Amygdala (tissue), 56 donors: ENCODE results near the gene EFCAB14.
"Not testable (repeated sequence)": the region's sequence is repeated elsewhere in the genome, so short reads cannot be mapped to it uniquely, and the experiment has no call there.

ENCODE experiments used
- DNase-seq, 56 donors: peaks; one replicate each; lab custom pipeline; 2025; lab: John Stamatoyannopoulos, UW

EFCAB14 gene

DNA sequence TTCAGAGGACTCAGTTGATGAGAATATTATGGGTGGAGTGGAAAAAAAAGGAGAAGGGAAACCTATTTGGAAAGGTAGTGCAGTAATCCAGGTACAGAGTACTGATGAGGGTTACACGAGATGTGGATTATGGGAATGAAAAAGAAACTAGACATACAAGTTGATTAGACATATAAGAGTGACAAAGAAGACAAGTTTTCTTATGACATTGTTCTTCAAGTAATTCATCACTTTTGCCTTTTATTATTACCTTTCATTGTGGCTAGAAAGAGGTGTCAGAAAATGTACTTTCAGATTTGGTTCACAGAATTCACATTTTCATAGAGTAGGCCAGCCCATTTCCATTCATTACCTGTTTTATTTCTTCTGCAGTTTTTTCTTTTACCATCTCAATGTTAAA, 61.1 kb downstream of the EFCAB14 start:
- no peak for DNase-seq

DNA sequence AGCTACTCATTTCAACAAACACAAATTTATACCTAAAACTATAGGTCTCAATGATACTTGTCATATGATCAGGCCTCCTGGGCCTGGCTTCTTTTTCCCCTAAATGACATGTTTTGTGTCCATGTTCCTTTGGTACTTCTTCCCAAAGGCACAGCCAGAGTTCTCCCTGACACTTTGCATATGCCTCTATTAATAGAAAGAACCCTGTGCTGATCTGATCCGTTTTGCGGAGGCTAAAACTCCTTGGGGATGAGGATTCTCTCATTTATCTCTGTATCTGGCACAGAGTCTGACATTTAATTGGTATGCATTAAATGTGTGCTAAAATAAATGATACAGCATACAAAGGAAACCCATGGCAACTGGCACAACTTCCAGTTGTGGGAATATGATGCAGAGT, 62.3 kb downstream of the EFCAB14 start:
- no peak for DNase-seq

DNA sequence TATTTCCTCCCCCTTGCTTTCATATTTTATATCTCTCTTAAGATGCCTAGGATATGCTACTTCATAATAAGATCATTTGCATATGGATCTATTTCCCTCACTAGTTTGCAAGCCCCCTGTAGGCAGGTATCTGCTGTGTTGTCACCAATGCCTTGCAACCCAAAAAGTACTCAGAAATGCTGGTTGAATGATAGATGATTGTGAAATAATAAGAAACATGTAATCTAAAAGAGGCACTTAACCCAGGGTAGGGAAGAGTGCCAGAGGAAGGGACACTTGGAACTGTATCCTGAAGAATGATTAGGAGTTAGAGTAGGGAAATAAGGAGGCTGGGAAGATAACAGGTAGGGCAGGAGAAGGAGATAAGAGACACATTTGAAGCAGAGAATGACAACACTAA, 63.1 kb downstream of the EFCAB14 start:
- no peak for DNase-seq

DNA sequence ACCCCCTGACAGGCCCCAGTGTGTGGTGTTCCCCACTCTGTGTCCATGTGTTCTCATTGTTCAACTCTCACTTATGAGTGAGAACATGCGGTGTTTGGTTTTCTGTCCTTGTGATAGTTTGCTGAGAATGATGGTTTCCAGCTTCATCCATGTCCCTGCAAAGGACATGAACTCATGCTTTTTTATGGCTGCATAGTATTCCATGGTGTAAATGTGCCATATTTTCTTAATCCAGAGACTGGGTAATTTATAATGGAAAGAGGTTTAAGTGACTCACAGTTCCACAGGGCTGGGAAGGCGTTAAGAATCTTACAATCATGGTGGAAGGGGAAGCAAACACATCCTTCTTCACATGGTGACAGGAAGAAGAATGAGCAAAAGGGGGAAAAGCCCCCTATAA, 64.2 kb downstream of the EFCAB14 start:
- not testable (repeated sequence) for DNase-seq

DNA sequence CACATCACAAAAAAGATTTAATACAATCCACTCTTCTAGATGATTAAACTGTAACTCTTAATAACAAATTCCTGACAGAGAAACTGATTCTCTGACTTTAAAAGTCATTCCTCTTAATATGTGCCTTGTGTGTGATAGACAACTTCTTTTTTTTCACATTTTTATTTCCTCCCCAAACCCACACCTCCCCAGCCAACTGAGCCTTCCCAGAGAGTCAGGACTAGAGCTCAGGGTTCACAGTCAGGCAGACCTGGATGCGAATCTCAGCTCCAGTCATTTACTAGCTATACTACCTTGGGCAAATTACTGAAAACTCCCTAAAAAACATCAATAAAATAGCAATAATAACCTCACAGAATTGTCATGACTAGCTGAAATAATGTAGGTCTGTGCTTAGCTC, 64.9 kb downstream of the EFCAB14 start:
- DNase-seq = no peak

DNA sequence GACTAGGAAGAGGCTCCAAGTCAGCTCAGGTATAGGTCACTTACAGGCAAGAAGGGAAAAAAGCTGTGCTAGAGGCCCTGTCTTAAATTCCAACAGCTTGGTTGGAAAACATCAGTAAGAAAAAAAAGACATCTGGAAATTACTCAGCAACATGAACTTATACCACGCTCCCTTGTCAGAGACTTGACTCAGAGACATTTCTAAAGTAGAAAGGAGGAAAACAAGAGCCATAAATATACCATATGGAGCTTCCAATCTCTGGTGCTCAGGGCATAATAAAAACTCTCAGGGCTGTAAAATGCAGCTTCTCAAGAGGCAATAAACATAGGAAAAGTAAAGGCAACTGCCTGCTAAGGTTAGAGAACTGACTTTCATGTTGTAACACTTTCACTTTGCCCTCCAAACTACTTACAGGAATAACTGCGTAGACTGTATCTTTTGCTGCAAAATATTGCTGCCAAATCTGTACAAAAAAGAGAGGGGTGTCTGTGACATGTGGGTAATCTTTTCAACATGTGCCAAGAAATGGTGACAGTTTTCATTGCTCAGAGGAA, 65.4 kb downstream of the EFCAB14 start:
- DNase-seq = no peak

DNA sequence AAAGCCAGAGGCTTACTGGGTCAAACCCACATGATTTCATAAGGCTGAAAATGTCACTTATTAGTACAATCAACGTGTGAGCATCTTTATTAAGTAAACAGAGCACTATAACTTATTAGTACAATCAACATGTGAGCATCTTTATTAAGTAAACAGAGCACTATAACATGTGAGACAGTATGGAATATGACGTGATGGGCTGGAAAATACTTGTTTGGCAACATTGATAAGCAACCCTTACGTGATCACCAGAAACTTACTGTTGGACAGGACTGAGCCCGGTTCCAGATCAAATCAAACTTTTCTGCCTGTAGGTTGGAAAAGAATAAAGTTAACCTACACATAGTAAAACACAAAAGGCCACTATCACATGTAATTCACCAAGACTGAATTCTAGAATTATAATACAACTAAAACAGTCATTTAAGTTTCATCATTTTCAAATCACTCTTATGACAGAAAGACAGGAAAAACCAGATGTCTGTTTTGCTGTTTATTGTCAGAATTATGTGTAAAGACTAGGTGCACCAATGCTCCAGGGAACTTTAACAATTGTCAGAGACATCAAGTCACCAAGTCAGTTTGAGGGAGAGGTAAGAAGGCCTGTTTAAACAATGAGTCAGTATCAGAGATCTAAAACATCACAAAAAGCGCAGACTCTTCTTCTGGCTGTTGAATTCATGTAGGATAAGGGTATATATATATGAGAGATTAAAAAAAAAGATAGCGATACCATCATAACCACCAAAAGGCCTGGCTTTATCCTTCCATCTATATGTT, 66.4 kb downstream of the EFCAB14 start:
- DNase-seq = no peak

DNA sequence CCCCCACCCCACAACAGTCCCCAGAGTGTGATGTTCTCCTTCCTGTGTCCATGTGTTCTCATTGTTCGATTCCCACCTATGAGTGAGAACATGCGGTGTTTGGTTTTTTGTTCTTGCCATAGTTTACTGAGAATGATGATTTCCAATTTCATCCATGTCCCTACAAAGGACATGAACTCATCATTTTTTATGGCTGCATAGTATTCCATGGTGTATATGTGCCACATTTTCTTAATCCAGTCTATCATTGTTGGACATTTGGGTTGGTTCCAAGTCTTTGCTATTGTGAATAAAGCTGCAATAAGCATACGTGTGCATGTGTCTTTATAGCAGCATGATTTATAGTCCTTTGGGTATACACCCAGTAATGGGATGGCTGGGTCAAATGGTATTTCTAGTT, 67.8 kb downstream of the EFCAB14 start:
- not testable (repeated sequence) for DNase-seq

DNA sequence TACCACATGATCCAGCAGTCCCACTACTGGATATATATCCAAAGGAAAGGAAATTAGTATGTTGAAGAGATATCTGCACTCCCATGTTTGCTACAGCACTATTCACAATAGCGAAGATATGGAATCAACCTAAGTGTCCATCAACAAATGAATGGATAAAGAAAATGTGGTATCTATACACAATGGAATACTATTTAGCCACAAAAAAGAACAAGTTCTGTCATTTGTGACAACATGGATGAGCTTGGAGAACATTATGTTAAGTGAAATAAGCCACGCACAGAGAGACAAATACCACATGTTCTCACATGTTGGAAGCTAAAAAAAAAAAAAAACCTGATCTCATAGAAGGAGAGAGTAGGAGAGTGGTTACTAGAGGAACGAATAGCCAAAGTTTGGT, 68.4 kb downstream of the EFCAB14 start:
- DNase-seq = no peak

DNA sequence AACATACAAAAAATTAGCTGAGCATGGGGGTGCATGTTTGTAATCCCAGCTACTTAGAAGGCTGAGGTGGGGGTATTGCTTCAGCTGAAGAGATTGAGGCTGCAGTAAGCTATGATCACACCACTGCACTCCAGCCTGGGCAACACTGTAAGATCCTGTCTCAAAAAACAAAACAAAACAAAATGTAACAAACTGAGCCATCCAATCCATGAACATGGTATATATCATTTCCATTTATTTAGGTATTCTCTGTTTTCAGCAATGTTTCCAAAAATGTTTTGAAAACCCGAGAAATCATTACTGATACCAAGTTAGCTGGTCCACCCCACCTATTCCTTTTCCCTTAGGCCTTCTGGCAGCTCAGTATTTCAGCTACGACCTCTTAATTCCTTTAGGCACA, 69.2 kb downstream of the EFCAB14 start:
- DNase-seq = no peak

DNA sequence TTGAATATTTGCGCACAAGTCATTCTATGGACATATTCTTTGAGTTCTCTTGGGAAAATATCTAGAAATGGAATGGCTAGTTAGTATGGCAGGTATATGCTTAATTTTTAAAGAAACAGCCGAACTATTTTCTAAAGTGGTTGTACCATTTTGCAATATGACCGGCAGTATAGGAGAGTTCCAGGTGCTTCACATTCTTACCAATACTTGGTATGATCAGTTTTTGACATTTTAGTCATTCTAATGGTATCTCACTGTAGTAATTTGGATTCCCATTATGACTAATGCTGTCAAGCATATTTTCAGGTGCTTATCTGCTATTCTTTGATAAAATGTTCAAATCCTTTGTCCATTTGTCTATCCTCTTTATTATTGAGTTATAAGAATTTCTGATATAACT, 71.3 kb downstream of the EFCAB14 start:
- no peak for DNase-seq

DNA sequence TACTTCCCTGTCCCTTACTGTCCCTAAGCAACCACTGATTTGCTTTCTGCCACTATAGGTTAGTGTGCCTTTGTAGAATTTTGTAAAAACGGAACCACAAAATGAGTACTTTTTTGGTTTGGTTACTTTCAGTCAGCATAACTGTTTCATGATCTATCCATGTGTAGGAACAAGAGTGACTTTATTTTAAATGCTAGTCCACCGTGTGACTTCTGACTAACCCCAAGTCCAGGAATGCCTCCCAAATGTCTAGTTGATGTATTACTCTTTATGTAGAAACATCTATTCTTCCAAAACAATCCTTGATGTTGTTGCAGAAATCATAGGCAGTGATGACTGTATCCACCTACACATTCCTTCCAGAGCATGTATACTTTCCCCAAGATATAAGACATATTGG, 72.1 kb downstream of the EFCAB14 start:
- no peak for DNase-seq

DNA sequence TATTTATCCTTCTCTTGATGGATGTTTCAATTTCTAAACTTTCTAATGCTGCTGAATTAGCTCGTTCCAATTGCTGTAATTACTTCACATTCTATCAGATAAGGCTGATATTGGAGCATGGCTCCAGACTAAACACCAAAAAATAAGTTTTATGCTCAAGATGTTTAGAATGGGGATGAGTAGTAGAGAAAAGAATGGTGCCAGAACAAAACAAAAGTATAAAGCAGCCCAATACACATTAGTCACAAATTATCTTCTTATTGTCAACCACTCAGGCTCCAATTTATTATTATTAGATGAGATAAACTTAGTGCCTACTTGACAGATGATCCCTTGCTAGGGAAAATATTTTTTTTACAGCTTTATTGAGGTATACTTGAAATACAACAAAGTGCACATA, 72.6 kb downstream of the EFCAB14 start:
- DNase-seq = no peak

DNA sequence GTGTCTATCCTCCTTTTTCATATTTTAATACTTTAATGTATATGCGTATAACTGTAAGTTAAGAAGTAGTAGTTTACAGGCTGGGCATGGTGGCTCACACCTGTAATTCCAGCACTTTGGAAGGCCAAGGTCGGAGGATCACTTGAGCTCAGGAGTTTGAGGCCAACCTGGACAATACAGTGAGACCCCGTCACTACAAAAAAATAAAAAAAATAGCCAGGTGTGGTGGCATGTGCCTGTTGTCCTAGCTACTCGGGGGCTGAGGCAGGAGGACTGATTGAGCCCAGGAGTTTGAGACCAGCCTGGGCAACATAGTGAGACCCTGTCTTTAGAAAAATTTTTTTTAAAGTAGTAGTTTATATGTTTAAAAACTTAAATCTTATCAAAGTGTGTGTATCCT, 73.1 kb downstream of the EFCAB14 start:
- DNase-seq = no peak

DNA sequence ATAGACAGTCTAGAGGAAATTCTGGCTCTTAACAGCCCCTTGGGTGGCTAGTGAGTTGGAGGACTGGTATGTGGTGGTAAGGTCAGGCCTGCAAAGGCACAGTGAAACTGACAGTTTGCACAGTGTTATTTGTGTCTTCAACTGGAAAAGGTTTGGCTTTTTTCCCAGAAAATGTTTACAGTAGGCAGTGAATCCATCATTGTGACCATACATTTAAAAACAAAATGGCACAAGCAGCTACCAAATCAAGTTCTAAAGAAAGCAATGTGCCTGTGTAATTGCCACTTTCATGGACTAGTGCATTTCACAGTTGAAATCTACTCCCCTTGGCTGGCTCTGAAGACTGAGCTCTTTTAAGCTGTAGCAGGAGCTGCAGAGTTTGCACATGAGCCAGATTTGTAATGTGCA, 75.5 kb downstream of the EFCAB14 start:
- peak in 1 of 56 donors; percentile 8 for DNase-seq

DNA sequence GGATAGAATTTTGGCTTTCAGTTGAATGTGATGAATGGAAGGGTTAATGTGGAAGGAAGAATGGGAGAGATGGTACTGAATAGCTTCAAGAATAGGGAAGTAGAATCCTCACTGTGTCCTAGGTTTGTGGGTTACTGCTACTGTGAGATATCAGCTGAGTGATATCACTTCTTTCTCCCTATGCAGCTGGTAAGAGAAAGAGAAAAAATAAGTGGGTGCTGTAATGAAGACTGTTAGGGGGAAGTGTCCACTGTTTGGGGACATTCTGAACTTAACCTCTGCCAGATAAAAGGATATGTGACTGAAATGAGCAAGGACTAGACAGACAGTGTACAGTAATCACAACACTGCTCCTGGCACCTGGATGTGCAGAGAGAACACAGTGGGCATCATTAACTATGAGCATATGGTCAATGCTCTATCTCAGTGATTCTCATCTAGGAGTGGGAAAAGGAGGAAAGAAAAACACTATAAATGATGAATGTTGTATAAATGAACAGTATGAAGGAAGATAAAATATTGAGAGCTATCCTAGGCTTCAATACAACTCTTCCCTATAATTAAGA, 76.7 kb downstream of the EFCAB14 start:
- no peak for DNase-seq

DNA sequence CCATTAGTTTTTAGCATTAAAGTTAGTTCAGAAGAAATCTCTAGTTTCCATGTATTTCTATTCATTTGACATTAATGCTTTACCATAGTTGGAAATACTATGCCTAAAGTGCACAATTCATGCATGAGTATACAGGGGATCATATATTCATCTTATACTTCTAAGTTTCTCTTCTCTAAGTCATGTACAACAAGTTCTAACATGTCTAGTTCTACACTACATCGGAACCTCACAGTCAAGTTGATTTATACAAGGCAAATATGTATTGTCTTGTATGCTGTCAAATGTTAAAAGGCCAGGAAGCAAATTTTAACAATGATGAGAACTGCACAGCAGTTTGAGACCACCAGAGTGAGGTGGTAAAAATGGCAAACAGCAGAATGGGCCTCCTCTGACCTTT, 79.4 kb downstream of the EFCAB14 start:
- DNase-seq = no peak

DNA sequence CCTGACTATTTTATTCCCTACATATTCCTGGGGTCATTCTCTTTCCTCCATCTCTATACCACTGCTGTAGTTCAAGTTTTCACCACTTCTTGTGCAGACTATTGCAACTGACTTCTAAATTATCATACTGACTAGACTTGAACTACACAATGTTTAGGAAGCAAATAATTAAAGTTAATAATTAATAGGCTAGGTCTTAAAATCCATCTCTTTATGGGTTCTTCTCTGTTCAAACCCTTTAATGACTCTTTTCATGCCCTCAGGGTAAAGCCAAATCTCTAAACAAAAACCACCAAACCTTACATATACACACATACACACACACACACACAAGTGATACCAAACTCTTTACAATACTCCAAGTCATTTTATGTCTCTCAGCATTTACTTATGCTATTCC, 80.0 kb downstream of the EFCAB14 start:
- DNase-seq = no peak

DNA sequence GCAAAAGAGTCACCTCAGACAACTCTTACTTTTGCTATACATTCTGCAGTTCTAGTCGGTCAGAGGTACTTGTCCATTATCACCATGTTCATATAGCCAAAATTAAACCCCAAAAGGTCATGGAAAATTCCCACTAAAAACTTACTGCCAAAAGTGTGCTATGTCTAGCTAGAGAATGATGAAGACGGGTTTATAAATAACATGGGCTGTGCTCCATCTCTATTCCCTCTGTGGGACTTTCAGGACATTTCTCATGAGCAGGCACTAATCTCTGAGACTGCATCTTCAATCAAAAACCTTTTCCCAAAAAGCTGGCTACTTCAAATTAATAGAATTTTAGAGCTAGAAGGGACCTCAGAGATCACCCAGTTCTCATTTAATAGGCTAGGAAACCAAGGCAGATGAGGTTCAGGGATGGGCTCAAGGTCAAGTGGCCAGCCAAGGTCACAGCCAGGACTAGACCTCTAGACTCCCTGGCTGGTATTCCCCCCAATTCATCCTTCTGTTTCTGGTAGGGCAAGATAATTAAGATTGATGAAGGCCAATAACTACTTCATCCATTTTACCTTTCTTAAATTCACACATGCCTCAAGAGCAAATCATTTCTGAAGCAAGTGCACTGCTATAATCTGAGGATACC, 81.3 kb downstream of the EFCAB14 start:
- DNase-seq = no peak

DNA sequence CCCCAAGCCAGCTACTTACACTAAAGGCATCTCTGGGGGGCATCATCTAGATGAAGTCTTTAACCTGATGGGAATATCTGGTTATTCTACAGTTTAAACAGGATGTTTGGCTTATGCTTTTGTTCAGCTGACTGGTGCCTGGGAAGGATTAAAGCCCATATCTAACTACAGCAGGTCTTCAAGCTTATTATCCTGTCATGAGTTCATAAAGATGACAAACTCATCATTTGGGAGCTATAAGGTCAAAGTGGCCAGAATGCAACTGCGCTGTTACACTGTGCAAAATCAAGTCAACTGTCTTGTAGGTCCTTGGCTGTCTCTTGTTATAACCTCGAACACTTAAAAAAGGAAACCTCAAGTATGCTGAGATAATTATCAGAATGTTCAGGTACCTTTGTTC, 83.7 kb downstream of the EFCAB14 start:
- DNase-seq = no peak

DNA sequence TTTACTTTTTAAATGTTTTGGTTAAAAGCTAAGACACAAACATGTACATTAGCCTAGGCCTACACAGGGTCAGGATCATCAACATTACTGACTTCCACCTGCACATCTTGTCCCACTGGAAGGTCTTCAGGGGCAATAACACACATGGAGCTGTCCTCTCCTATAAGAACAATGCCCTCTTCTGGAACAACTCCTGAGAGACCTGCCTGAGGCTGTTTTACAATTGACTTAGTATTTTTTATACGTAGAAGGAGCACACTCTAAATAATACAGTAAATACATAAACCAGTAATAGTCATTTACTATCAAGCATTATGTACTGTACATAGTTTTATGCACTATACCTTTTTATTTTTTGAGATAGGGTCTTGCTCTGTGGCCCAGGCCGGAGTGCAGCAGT, 88.2 kb downstream of the EFCAB14 start:
- DNase-seq = no peak
